BLaER1 treated with 17β-estradiol and CSF1 and Interleukin-3, amounts not matched to agents 10 nM and 100 nM (cell line): ENCODE data around the gene RALGAPA2.
A peak's percentile ranks its signal among the peaks of the same experiment; 100 is the strongest.

ENCODE experiments used
- H3K27ac ChIP-seq, 11 experiments: shearing (Covaris generic); formaldehyde crosslinking; 2 replicates each; pipeline ENCODE4 v1.8.1; 2022
- H3K27me3 ChIP-seq, 11 experiments: shearing (Covaris generic); formaldehyde crosslinking; 2 replicates each; pipeline ENCODE4 v1.8.1; 2022
- H3K36me3 ChIP-seq, 11 experiments: shearing (Covaris generic); formaldehyde crosslinking; 2 replicates each; pipeline ENCODE4 v1.8.1; 2022
- H3K4me1 ChIP-seq, 10 experiments: shearing (Covaris generic); formaldehyde crosslinking; 2 replicates each; pipeline ENCODE4 v1.8.1; 2022
- H3K4me2 ChIP-seq, 11 experiments: shearing (Covaris generic); formaldehyde crosslinking; 2 replicates each; pipeline ENCODE4 v1.8.1; 2022
- H3K4me3 ChIP-seq, 10 experiments: shearing (Covaris generic); formaldehyde crosslinking; 2 replicates each; pipeline ENCODE4 v1.8.1; 2022
- H3K9ac ChIP-seq, 11 experiments: shearing (Covaris generic); formaldehyde crosslinking; 2 replicates each; pipeline ENCODE4 v1.8.1; 2022
- H3K9me3 ChIP-seq, 11 experiments: shearing (Covaris generic); formaldehyde crosslinking; replicated peaks in 1 of 11; 2 replicates each; pipeline ENCODE4 v1.8.1; 2022
- H4K20me1 ChIP-seq, 11 experiments: shearing (Covaris generic); formaldehyde crosslinking; 2 replicates each; pipeline ENCODE4 v1.8.1; 2022
- Cebpa-rat ChIP-seq, 11 experiments: shearing (Covaris generic); IDR thresholded peaks; 2 replicates each; pipeline ENCODE4 v1.8.1; 2022

Gene RALGAPA2

DNA sequence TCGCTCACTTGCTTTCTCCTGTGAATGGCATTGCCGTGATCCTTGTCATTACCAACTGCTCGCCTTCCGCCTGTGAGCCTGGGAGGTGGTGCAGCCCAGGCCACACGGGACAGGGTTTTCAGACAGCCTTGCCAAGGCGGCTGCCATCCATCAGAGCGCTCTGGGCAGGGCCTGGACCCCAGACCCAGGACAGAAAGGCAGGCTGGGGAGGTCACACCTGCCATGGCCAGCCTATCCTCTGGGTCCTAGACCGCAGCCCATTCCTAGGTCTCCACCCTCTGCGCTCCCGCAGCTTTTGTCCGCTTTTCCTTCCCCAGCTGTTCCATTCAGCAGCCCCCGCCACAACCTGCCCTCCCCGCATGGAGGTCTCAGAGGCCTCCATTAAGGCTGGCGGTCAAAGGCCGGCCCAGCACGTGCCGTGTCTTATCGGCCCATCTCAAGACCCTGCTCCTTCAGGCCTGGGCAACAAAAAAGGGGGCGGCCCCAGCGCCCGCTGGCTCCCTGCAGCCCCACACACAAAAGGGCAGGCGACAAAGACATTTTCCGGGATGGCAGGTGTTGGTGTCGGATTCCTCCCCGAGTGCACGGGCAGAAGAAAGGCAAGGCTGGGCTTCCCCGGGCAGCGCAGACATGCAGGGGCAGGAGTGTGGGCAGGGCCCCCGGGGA, 316.4 kb downstream of the RALGAPA2 start:
- Histone ChIP-seq H3K9me3 (no peaks in the 10 kb centered on the region), H3K4me2 (no peak overlapping the region), H3K9ac (no peak overlapping the region), H3K4me1 (peaks cover 0 to 39% (median 10%) of the 10 kb centered on the region in 10 experiments; a peak in 9 of 20 replicates), H3K27me3 (no peaks in the 10 kb centered on the region), H3K4me3 (no peak overlapping the region), H4K20me1 (no peaks in the 10 kb centered on the region), H3K36me3 (peaks cover 0 to 41% (median 11%) of the 10 kb centered on the region in 11 experiments; a peak in 9 of 22 replicates), H3K27ac (no peak overlapping the region)
- no peak for TF ChIP-seq Cebpa-rat (IDR thresholded peaks at IDR 0.05)

DNA sequence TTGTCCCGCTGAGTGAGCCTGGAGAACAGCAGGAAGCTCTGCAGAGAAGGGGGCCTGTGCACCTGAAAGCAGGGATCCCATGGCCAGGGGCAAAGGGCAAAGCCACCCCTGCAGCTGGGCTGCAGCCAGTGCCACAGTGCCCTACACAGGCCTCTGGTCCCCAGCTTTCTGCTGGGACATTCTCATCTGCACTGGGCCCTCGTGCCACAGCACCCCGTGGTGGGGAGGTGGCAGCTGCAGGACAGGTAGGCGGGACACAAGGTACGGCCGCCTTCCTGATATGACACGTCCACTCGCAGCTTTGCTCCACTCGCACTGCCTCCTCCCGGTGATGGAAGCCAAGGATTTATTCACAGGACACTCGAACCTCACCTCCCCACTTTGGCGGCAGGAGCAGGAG, 317.4 kb downstream of the RALGAPA2 start:
- Histone ChIP-seq H3K4me2 (peak overlapping the region in 1 of 11 experiments; percentile 62; a peak in 1 of 22 replicates), H3K36me3 (peaks cover 0 to 41% (median 11%) of the 10 kb centered on the region in 11 experiments; a peak in 9 of 22 replicates), H3K27me3 (no peaks in the 10 kb centered on the region), H3K9me3 (no peaks in the 10 kb centered on the region), H3K4me3 (no peak overlapping the region), H3K27ac (no peak overlapping the region), H4K20me1 (no peaks in the 10 kb centered on the region), H3K9ac (no peak overlapping the region), H3K4me1 (peaks cover 0 to 39% (median 10%) of the 10 kb centered on the region in 10 experiments; a peak in 9 of 20 replicates)
- no peak for TF ChIP-seq Cebpa-rat (IDR thresholded peaks at IDR 0.05)

GRCh38 chr20:20393207-20394120, 319.0 kb downstream of the RALGAPA2 start:
- no peaks in the 10 kb centered on the region for H3K9me3 ChIP-seq
- peak in 1 of 11 experiments; percentile 42; a peak in 1 of 22 replicates for TF ChIP-seq Cebpa-rat (IDR thresholded peaks at IDR 0.05)
- H3K27me3 ChIP-seq, result no peaks in the 10 kb centered on the region
- H3K36me3 ChIP-seq, result peaks cover 0 to 35% (median 5%) of the 10 kb centered on the region in 11 experiments; a peak in 9 of 22 replicates
- H4K20me1 ChIP-seq, result 0 out of 22 replicates have a peak, but pooled peaks cover 0 to 3% (median 0%) of the 10 kb centered on the region in 11 experiments
- peak overlapping the region in 1 of 11 experiments; percentile 27; a peak in 2 of 22 replicates for H3K9ac ChIP-seq
- peak overlapping the region in 2 of 11 experiments; percentile 58 to 59; a peak in 6 of 22 replicates for H3K27ac ChIP-seq
- no peak overlapping the region for H3K4me3 ChIP-seq
- peak overlapping the region in 5 of 11 experiments; percentile 46 to 67 (median 58); a peak in 10 of 22 replicates for H3K4me2 ChIP-seq
- peaks cover 0 to 39% (median 10%) of the 10 kb centered on the region in 10 experiments; a peak in 9 of 20 replicates for H3K4me1 ChIP-seq

DNA sequence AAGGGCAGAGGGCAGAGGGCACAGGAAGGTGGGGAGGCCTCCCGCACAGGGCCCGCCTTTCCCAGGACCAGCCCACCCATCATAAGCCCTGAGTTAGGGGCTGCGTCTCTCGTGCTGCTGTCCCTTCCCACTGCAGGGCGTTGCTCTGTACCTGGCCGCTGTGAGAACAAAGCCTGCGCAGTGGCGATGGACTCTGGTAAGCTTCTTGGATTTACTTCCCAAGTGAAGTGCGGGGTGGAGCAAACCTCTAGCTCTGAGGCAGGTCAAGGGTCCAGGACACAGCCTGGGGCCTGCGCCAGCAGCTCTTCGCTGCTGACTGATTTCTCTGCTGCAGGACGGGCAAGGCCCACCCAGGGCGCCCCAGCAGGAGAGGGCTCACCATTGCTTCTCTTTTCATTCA, 320.7 kb downstream of the RALGAPA2 start:
- H3K4me3 ChIP-seq, result no peak overlapping the region
- TF ChIP-seq Cebpa-rat (IDR thresholded peaks at IDR 0.05), result no peak
- H3K27ac ChIP-seq, result peak overlapping the region in 1 of 11 experiments; percentile 17; a peak in 1 of 22 replicates
- no peaks in the 10 kb centered on the region for H3K9me3 ChIP-seq
- H3K4me2 ChIP-seq, result 0 out of 22 replicates have a peak overlapping the region, but pooled peaks of 1 of the 11 experiments have one; percentile 62
- H3K9ac ChIP-seq, result no peak overlapping the region
- no peaks in the 10 kb centered on the region for H3K27me3 ChIP-seq
- peaks cover 0 to 39% (median 12%) of the 10 kb centered on the region in 10 experiments; a peak in 10 of 20 replicates for H3K4me1 ChIP-seq
- H3K36me3 ChIP-seq, result peaks cover 0 to 30% (median 5%) of the 10 kb centered on the region in 11 experiments; a peak in 7 of 22 replicates
- 0 out of 22 replicates have a peak, but pooled peaks cover 0 to 5% (median 0%) of the 10 kb centered on the region in 11 experiments for H4K20me1 ChIP-seq

GRCh38 chr20:20391115-20391514, 321.3 kb downstream of the RALGAPA2 start:
- H3K9ac ChIP-seq, result no peak overlapping the region
- H3K4me1 ChIP-seq, result peaks cover 0 to 39% (median 12%) of the 10 kb centered on the region in 10 experiments; a peak in 10 of 20 replicates
- no peak overlapping the region for H3K4me2 ChIP-seq
- H3K36me3 ChIP-seq, result peaks cover 0 to 27% (median 5%) of the 10 kb centered on the region in 11 experiments; a peak in 7 of 22 replicates
- 0 out of 22 replicates have a peak, but pooled peaks cover 0 to 5% (median 0%) of the 10 kb centered on the region in 11 experiments for H4K20me1 ChIP-seq
- H3K4me3 ChIP-seq, result no peak overlapping the region
- no peak for TF ChIP-seq Cebpa-rat (IDR thresholded peaks at IDR 0.05)
- no peaks in the 10 kb centered on the region for H3K9me3 ChIP-seq
- no peak overlapping the region for H3K27ac ChIP-seq
- no peaks in the 10 kb centered on the region for H3K27me3 ChIP-seq

DNA sequence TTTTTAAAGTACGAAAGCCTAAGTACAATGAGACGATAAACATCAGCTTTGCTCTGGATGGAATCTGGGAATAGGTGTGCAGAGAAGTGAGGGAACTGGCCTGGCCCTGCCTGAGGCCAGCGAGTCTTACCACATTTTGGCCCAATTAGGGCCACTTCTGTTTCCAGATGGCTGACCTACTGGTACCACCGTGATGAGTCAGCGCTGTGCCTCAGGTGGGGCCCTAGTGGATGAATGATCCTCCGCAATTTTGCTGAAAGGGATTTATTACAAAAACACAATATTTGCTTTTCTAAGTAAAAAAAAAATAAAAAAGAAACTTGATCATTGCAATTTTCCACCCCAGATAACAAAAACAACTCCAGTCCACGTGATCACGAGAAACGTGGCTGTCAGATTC, 322.1 kb downstream of the RALGAPA2 start:
- no peaks in the 10 kb centered on the region for H3K9me3 ChIP-seq
- H4K20me1 ChIP-seq, result 0 out of 22 replicates have a peak, but pooled peaks cover 0 to 5% (median 0%) of the 10 kb centered on the region in 11 experiments
- no peak overlapping the region for H3K4me3 ChIP-seq
- peaks cover 0 to 38% (median 12%) of the 10 kb centered on the region in 10 experiments; a peak in 10 of 20 replicates for H3K4me1 ChIP-seq
- H3K36me3 ChIP-seq, result peaks cover 0 to 26% (median 5%) of the 10 kb centered on the region in 11 experiments; a peak in 6 of 22 replicates
- no peak for TF ChIP-seq Cebpa-rat (IDR thresholded peaks at IDR 0.05)
- no peak overlapping the region for H3K4me2 ChIP-seq
- no peak overlapping the region for H3K27ac ChIP-seq
- H3K9ac ChIP-seq, result no peak overlapping the region
- no peaks in the 10 kb centered on the region for H3K27me3 ChIP-seq

- Histone ChIP-seq H3K4me1 (peaks cover 0 to 5% (median 0%) of the 10 kb centered on the region in 10 experiments; a peak in 1 of 20 replicates), H3K4me2 (no peak overlapping the region), H3K27ac (no peak overlapping the region), H3K9me3 (peaks cover under 1 to 10% (median 5%) of the 10 kb centered on the region in 11 experiments; a peak in 20 of 22 replicates), H4K20me1 (0 out of 22 replicates have a peak, but pooled peaks cover 0 to 5% (median 0%) of the 10 kb centered on the region in 11 experiments), H3K9ac (no peak overlapping the region), H3K36me3 (peaks cover 0 to 9% (median 0%) of the 10 kb centered on the region in 11 experiments; a peak in 3 of 22 replicates), H3K27me3 (no peaks in the 10 kb centered on the region), H3K4me3 (no peak overlapping the region)
- TF ChIP-seq Cebpa-rat (IDR thresholded peaks at IDR 0.05), result no peak
These were observed 326.3 kb downstream of the RALGAPA2 start for GRCh38 chr20:20386192-20386591.

- Histone ChIP-seq H3K9me3 (peaks cover 9 to 18% (median 13%) of the 10 kb centered on the region in 11 experiments), H3K4me3 (no peak overlapping the region), H3K4me1 (no peaks in the 10 kb centered on the region), H3K27me3 (peaks cover 41 to 55% (median 52%) of the 10 kb centered on the region in 11 experiments), H3K9ac (no peak overlapping the region), H3K36me3 (no peaks in the 10 kb centered on the region), H4K20me1 (peaks cover 0 to 15% (median 0%) of the 10 kb centered on the region in 11 experiments; a peak in 9 of 22 replicates), H3K4me2 (no peak overlapping the region), H3K27ac (no peak overlapping the region)
- TF ChIP-seq Cebpa-rat (IDR thresholded peaks at IDR 0.05), result no peak
These were observed 336.6 kb downstream of the RALGAPA2 start for GRCh38 chr20:20375862-20376261.
